HG03460 (cell line): ENCODE measurements around the gene CREB1.

Experiments used
- ATAC-seq: cut with Tn5 transposase; IDR thresholded peaks from one replicate; pipeline ENCODE4 v1.9.1; 2021; ENCODE audit not compliant: unreplicated experiment

CREB1 gene

GRCh38 chr2:207503234-207503633 is 26.5 kb upstream of the CREB1 start:
- ATAC-seq, result peak; percentile 59

DNA sequence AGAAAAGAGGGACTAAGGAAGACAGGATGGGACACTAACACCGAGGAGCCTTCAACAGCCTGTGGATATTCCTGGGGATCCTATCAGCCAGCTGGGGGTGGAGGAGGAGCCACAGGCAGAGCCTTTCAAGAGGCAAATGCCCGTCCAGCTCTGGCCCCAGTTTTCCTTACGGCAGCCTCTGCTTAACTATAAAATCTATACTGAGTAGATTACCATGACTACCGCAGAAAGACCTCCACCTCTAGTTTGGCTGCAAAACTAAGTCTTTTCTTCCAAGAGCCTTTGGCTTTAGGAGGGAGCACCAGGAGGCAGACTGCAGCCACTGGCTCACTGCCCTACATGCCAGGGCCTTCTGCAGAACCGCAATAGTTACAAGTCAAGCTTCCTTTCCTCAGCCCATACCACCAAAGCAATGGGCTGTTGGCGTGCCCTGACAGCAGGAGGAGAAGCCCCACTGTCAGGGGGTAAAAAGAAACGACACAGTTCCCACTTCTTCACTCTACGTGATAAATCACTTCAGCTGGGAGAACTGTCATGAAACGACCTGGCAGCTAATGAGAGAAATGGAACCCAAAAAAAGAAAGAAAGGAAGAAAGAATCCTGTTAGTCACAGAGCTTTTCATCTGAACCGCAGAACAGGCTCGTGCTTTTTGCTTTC is 25.1 kb upstream of the CREB1 start:
- ATAC-seq, result no peak

GRCh38 chr2:207505171-207505570 is 24.6 kb upstream of the CREB1 start:
- peak; percentile 48 for ATAC-seq

GRCh38 chr2:207505728-207506127 is 24.0 kb upstream of the CREB1 start:
- ATAC-seq, result no peak

- no peak for ATAC-seq
These were observed 23.3 kb upstream of the CREB1 start for GRCh38 chr2:207506426-207506825.

DNA sequence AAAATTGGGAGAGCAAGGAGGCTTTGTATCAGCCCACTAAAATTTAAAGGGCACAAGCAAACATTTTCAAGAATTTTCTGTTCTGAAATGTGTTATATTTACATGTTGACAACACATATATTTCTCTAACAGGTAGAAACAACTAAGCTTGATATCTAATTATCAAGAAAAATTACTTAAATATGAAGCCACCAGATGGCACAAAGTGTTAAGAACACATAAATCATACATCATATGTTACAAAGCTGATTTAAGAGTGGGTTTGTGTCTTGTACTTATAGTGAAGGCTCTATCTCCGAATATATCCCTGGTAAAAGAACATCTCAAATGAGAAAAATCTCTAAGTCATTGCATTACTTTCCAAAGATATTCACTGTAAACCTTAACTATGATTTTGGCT is 19.6 kb upstream of the CREB1 start:
- no peak for ATAC-seq

- ATAC-seq, result no peak
These were observed 17.9 kb upstream of the CREB1 start for GRCh38 chr2:207511851-207512250.

DNA sequence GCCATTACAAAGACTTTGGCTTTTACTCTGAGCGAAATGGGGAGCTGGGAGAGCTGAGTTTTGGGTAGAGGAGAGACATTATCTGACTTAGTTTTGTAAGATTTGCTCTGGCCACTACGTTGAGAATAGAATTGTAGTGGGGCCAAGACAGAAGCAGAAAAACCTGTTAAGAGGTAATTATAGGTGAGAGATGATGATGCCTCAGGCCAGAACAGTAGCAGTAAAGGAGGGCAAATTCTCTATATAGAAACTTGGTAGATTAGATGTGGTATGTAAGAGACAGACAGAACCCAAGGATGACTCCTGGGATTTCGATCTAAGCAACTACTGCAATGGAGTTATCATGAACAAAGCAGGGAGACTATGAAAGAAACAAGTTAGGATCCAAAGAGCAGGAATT is 17.4 kb upstream of the CREB1 start:
- no peak for ATAC-seq

DNA sequence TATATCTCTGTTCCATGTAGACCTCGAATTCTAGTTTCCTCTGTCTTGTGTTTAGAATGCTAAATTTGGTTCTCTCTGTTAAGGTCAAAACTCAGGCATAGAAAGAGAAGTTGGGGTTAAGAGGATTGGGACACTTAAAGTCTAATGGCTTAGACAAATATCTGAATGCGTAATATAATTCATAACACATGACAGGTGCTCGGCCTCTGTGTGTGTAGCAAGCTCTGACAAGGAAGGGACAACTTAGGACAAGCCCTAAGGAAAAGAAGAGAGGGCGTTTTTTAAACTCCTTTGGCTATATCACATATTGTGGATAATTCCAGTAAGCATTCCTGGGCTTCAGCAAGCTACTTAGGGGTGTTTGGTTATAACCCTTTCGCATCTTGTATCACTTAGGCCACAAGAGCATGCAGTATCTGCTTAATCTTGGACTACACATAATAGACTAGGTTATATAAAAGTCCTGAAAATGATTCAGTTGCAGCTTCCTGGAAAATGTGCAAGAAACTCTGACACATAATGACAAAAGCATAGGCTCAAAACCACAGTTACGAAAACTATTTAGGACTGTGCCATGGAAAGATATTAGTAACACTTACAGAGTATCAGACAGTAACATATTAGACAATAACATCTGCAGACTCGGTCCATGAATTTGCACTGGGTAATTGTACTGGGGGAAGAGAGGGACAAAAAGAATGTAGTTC is 16.1 kb upstream of the CREB1 start:
- no peak for ATAC-seq

DNA sequence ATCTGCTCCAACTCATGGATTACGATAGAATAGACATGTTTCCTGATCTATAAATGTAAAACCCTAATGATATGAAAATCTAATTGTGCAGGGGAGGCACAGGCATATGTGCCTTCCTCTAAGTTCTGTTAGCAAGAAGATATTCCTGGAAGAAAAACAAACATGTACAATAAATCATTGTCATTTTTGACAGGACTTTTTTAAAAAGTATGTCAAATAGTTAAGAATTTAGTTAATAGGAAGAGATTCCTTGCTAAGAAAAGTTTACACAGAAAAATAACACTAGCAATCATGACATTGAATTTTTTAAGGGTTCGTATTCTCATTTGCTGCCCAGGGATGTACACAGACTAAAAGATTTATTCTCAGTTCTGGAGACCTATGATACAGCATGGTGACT is 15.3 kb upstream of the CREB1 start:
- ATAC-seq, result no peak

DNA sequence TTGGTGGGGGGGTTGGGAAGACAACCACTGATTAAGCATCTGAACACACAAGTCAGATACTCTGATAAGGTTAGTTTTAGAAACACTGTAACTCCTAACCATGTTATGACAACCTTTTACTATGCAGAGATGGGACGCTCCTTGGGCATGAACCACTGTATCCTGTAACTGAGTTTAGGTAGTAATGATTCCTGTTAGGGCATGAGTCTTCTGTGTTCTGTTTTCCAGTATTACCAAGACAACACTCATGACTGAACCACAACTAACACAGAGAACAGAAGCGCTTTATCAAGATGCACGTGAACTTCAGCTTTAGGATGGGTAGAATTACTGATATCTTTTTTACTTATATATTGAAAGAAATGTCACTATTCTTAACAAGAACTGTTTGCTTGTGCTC is 14.1 kb upstream of the CREB1 start:
- ATAC-seq, result no peak

DNA sequence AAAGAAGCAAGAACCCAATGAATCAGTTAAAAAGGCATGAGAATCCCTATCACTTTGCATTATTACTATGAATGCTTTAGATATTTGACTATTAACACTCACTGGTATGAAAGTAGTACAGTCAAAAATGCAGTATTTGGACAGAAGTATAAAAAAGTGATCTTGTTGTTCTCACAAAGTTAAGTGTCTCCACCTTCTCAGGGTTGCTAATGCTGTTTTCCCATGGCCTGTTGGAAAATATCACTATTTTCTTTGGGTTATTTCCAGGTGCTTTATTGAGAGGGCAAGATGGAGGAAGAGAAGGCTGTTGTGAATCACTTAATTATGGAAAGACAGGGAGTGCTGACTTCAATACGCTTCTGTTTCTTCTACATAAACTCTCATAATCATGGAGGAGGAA is 13.6 kb upstream of the CREB1 start:
- ATAC-seq, result no peak

DNA sequence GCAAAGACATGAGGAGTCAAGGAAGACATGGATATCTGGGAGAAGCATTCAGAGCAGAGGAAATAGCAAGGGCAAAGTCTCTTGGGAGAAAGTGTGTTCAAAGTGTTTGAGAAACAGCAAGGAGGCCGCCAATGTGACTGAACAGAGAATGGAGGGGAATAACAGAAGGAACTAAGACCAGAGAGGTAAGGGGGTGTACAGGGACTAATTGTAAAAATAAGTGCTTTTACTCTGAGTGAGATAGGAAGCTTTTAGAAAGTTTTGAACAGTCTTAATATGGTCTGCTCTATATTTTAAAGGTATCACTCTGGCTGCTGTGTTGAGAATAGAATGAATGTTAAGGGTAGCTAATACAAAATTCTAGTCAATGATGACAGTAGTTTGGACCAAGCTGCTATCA is 6.8 kb upstream of the CREB1 start:
- ATAC-seq, result no peak

DNA sequence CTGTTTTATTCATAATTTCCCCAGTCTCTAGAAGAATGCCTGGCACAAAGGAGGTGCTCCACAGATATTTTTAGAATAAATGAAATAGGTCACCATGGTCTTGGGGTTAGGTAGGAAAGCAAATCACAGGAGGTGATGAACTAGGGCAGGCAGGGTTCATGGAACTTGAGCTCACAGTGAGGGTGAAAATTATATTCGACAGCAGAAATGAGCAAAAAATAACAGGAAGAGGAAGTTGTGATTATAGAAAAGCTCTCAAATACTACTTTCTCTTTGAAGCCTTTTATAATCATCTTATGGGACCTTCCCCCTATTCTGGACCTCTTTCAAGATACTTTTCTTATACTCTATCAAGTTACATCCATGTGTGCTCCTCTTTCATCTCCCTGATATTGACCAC is 4.5 kb upstream of the CREB1 start:
- ATAC-seq, result no peak

- peak; percentile 13 for ATAC-seq
These were observed 807 bp upstream of the CREB1 start for GRCh38 chr2:207528980-207529329.

- ATAC-seq, result no peak
These were observed 634 bp downstream of the CREB1 start for GRCh38 chr2:207530160-207531031.

GRCh38 chr2:207531032-207531952 is 1.5 kb downstream of the CREB1 start:
- ATAC-seq, result no peak

DNA sequence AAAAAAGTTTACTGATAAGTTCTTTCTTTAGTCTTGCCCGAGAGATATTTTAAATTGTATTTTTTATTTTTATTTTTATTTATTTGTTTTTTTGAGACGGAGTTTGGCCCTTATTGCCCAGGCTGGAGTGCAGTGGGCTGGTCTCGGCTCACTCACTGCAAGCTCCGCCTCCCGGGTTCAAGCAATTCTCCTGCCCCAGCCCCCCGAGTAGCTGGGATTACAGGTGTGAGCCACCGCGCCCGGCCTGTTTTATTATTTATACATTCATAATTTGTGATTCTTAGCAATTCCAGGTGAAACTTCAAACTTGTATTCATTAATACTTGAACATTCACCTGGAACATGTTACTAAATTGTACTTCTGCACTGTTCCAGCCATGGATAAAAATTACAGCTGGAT is 2.9 kb downstream of the CREB1 start:
- ATAC-seq, result no peak

GRCh38 chr2:207533461-207534008 is 3.8 kb downstream of the CREB1 start:
- ATAC-seq, result no peak

- ATAC-seq, result no peak
These were observed 4.7 kb downstream of the CREB1 start for GRCh38 chr2:207534417-207534816.

DNA sequence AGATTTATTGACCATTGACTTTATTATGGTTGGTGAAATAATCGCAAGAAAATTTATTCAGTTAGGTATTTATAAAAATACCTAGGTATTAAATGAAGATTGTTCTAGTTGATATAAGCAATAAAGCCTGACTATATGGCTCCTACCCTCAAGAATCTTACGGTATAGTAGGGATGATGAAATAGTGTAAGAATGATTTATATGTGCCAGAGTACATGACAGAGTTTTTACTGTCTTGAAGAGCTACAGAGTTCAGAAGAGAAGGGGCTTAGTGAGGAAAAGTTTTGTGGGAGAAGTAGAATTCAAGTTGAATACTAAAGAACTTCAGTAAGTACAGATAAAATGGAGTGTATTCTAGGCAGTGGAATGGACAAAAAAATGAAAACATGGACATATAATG is 9.7 kb downstream of the CREB1 start:
- no peak for ATAC-seq
